ES-I3 (cell line): ENCODE data around the gene RBM23.
"Not testable (repeated sequence)": the region's sequence is repeated elsewhere in the genome, so short reads cannot be mapped to it uniquely, and the experiment has no call there.

Source experiments
- H3K36me3 ChIP-seq: 2 replicates; pipeline ENCODE4 v1.6.1; 2013; ENCODE audit warnings: mild to moderate bottlenecking, low read length, control low read depth, moderate library complexity; ENCODE audit not compliant: insufficient read depth
- H3K4me1 ChIP-seq: 2 replicates; pipeline ENCODE4 v1.6.1; 2013; ENCODE audit warnings: mild to moderate bottlenecking, control low read depth, low read length; ENCODE audit not compliant: insufficient read depth
- H3K9ac ChIP-seq: 2 replicates; pipeline ENCODE4 v1.6.1; 2013; ENCODE audit warnings: low read depth, mild to moderate bottlenecking, low read length, moderate library complexity
- H3K9me3 ChIP-seq: 2 replicates; pipeline ENCODE4 v1.6.1; 2013; ENCODE audit warnings: mild to moderate bottlenecking, low read length, moderate library complexity; ENCODE audit not compliant: control insufficient read depth, insufficient read depth

RBM23 gene

DNA sequence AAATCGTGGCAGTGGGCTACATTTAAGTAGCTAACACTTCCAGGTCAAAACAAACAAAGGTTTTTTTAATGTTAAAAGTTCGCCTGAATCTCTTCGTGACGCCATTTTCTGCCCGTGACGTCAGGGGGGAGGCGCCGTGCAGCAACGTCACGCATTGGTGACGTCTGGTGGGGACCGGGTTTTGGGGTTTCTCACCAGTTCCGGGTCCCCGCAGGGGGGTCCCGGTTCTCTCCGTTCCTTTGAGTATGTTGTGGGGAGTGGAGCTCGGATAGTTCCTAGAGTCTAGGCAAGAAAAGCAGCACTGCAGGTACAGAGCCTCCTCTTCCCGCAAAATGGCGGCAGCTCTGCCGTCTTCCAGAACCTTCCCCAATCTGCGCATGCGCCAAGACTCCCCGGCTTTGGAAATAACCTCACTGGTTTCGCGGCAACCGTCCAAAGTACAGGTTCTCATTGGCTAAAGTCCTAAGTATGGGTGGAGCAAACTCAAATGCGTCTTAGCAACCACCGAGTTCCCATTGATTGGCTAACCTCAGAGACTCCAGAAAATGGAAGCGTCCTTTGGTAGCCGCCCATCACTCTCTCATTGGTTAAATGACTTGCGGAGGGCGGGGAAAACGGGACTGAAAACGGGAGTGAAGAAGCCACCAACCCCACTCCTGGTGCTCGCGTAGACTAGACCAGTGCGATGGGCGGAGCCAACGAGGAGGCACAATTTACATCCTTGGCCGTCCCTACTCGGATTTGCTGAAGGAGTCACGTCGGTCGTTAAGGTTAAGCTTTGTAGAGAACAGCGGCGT is at the start of gene RBM23:
Gene RBM23, minus strand, starts transcription at position 346 of the 797 bp plus-strand sequence.
- Histone ChIP-seq H3K9ac (peak within 1 kb of the TSS; percentile 76), H3K36me3 (peaks cover 8% of the 10 kb centered on the region; the same call in 1 of the 2 replicates), H3K4me1 (peaks cover 9% of the 10 kb centered on the region; the same call in 1 of the 2 replicates), H3K9me3 (no peaks in the 10 kb centered on the region)

DNA sequence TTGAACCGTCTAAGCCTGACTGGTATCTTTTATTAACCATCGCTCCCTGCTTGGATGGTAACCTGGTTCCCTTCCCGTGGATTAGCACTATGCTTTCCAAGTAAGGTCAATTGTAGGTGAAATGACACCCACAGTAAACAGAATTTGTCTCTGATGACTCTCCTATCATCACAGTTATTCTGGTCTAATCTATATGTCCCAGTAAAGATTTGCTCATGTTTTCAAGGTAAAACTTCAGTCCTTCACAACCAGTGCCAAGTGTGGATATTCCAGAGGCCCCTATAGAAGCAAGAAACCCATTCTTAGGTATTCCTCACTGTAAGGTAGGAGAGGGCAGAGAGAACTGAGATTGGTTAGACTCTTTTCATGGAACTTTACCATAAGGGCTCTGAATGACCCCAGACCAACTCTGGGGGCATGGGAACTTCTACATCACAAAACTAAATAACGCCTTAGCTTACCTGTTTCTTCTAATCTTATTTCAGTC is 47.9 kb upstream of the RBM23 start:
- no peaks in the 10 kb centered on the region for H3K36me3 ChIP-seq
- H3K4me1 ChIP-seq = no peaks in the 10 kb centered on the region
- no peaks in the 10 kb centered on the region for H3K9me3 ChIP-seq
- H3K9ac ChIP-seq = no peak overlapping the region

DNA sequence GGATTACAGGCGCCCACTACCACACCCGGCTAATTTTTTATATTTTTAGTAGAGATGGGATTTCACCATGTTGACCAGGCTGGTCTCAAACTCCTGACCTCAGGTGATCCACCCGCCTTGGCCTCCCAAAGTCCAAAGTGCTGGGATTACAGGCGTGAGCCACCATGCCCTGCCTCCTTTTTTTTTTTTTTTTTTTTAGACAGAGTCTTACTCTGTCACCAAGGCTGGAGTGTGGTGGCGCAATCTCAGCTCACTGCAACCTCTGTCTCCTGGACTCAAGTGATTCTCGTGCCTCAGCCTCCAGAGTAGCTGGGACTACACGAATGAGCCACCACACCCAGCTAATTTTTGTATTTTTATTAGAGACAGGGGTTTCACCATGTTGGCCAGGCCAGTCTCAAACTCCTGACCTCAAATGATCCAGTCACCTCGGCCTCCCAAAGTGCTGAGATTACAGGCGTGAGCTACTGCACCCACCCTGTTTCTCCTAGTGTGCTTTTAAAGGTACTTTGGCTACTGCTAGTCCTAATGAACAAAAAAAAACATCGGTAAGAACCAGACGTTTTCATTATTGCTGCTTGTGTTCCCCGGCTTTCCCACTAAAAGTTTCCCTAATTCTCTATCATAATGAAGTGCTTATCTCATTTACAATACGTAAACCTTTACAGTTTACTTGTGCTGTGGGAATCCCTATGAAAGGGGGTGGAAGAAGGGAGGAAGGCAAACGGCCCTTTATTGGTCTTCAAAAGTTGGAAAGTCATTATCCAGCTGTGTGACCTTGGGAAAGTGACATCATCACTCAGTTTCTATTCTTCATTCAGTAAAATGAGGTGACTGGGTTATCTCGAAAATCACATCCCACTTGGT is 47.2 kb upstream of the RBM23 start:
- not testable (repeated sequence) for H3K36me3 ChIP-seq, H3K4me1 ChIP-seq, H3K9ac ChIP-seq, H3K9me3 ChIP-seq

DNA sequence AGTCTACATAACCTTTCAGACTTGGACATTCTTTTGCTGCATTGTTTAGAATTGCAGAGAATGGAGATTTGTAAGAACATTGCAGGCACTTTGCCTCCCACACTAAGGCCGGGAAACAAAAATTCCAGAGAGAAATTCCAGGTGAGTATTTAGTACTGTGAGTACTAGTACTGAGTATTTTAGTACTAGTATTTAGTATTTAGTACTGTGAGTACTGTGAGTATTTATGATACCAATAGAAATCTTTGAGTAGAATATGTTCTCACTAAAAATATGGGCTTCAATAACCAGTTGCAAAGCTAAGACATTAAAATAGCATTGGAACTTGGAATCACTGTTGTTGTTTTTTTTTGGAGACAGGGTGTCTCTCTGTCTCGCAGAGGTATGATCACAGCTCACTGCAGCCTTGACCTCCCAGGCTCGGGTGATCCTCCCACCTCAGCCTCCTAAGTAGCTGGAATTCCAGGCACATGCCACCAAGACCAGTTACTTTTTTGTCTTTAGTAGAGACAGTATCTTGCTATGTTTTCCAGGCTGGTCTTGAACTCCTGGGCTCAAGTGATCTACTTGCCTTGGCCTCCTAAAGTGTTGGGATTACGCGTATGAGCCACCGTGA is 43.2 kb upstream of the RBM23 start:
- Histone ChIP-seq H3K4me1 (no peaks in the 10 kb centered on the region), H3K36me3 (no peaks in the 10 kb centered on the region), H3K9ac (no peak overlapping the region), H3K9me3 (no peaks in the 10 kb centered on the region)

DNA sequence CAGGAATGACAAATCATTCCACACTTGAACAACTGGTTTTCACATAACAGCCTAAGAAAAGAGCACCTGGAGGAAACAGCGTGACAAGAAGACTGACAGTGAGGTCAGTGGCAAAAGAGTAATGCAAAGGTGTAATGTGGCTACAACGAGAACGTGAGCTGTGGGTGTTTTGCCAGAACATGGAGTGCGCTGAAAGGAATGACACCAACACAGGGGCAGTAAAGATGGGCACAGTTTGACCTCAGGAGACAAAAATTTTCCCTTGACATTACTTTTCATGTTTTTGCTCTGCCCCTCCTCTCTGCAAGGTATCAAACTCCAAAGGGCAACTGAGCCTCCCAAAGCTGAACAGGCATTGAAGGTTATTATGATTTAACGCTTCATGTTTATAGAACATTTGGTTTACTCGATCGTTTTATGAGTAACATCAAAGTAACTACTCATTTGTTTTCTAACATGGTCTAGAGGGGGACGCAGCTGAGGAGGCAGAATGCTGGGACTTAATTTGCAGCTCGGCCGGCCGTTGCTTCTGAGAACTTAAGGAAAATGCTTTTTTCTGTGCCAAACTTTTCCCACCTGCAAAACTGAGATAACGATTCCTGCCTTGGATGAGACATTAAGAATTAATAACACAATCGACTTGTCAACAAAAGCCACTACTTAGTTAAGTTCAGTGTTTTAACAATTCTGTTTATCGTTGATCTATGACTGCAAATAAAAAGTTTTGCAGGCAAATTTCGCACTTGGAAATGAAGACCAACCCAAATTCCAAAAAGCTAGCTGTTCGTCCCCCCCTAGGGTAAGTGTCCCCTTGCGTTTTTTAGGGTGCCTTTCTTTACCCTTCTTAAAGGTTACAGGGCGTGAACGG is 37.0 kb upstream of the RBM23 start:
- no peaks in the 10 kb centered on the region for H3K4me1 ChIP-seq
- peaks cover 10% of the 10 kb centered on the region; the same call in 1 of the 2 replicates for H3K36me3 ChIP-seq
- no peaks in the 10 kb centered on the region for H3K9me3 ChIP-seq
- peak overlapping the region; percentile 93 for H3K9ac ChIP-seq

DNA sequence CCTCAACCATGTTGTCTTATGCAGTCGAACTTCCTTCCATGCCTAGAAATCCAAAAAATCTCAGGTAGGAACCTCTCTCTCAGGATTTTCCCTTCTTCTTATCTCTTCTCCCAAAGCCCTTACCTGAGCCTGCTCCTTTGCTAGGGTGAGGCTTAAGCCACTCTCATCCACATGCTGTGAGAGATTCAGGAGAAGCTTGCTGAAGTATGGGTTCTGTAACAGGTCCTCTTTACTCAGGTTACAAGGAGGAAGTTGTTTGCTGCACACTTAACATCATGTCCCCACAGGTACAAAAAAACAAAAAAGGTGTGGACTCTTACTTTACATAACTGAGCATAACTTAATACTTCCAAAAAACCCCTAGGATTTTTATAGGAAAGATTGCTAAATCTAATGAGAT is 33.5 kb upstream of the RBM23 start:
- Histone ChIP-seq H3K9me3 (no peaks in the 10 kb centered on the region), H3K36me3 (peaks cover 17% of the 10 kb centered on the region; the same call in 1 of the 2 replicates), H3K4me1 (no peaks in the 10 kb centered on the region), H3K9ac (no peak overlapping the region)

DNA sequence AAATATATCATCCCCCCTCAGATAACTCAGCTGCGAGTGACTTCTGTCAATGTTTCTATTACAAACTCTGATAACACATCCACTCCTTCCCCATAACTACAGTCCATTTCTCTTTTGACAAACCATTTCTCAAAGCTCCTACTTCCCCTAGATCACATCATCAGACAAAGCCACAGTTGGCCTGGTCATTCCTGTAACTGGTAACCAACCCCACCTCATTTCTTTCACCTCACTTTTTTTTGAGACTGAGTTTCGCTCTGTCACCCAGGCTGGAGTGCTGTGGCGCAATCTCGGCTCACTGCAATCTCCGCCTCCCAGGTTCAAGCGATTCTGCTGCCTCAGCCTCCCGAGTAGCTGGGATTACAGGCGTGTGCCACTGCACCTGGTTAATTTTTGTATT is 32.8 kb upstream of the RBM23 start:
- peaks cover 17% of the 10 kb centered on the region; the same call in 1 of the 2 replicates for H3K36me3 ChIP-seq
- H3K4me1 ChIP-seq, H3K9ac ChIP-seq, H3K9me3 ChIP-seq: not testable (repeated sequence)

DNA sequence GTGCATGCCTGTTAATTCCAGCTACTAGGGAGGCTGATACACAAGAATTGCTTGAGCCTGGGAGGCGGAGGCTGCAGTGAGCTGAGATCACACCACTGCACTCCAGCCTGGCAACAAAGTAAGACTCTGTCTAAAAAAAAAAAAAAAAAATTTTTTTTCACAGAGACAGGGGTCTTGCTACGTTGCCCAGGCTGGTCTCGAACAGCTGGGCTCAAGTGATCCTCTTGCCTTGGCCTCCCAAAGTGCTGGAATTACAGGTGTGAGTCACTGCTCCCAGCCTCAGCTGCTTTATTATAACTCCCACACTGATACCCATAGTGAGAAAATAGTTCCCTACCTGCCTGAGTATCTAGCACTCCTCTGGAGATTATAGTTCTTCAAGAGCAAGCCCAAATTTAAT is 26.7 kb upstream of the RBM23 start:
- no peaks in the 10 kb centered on the region for H3K9me3 ChIP-seq
- peaks cover 7% of the 10 kb centered on the region; the same call in 1 of the 2 replicates for H3K36me3 ChIP-seq
- no peaks in the 10 kb centered on the region for H3K4me1 ChIP-seq
- no peak overlapping the region for H3K9ac ChIP-seq

DNA sequence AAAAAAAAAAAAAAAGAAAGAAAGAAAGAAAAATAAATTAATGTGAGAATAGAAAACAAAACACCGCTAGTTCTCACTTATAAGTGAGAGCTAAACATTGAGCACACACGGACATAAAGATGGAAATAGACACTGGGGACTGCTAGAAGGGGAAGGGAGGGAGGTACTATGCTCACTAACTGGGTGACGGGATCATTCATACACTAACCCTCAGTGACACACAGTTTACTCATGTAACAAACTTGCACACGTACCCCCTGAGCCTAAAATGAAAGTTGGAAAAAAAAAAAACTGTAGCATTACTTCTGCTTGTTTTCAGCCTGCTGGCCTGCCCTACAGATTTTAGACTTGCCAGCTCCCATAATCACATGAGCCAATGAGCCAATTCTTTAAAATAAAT is 20.7 kb upstream of the RBM23 start:
- H3K36me3 ChIP-seq = no peaks in the 10 kb centered on the region
- no peaks in the 10 kb centered on the region for H3K9me3 ChIP-seq
- H3K9ac ChIP-seq = no peak overlapping the region
- no peaks in the 10 kb centered on the region for H3K4me1 ChIP-seq

DNA sequence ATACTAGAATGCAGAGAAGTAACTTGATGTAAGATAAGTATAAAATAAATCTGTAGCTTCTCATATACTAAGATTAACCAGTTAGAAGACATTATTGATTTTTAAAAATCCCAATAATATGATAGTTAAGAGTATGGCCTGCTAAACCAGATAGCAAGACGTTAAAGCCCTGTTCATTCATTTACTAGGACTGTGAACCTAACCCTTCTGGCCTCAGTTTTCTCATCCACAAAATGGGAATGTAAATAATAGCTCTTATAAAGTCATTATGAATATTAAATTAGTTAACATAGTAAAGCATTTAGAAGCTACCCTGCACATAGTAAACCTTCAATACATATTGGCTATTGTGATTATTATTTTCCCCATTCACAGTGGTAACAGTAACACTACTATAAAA is 16.2 kb upstream of the RBM23 start:
- Histone ChIP-seq H3K9ac (no peak overlapping the region), H3K4me1 (no peaks in the 10 kb centered on the region), H3K9me3 (no peaks in the 10 kb centered on the region), H3K36me3 (no peaks in the 10 kb centered on the region)

DNA sequence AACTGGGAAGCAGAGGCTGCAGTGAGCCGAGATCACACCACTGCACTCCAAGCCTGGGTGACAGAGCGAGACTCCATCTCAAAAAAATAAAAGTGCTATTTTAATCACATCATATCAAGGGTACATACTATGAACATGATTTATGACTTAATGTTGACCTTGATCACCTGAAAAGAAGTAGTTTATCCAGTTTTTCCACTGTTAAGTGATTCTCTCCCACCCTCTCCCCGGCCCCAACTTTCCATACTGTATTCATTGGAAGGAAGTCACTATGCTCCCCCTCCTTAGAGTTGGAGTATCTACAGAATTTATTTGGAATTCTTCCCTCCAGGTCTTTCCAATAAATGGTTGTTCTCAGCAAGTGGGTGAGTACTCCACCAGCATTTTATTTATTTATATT is 13.2 kb upstream of the RBM23 start:
- no peaks in the 10 kb centered on the region for H3K36me3 ChIP-seq
- no peak overlapping the region for H3K9ac ChIP-seq
- no peaks in the 10 kb centered on the region for H3K9me3 ChIP-seq
- peaks cover 8% of the 10 kb centered on the region for H3K4me1 ChIP-seq

DNA sequence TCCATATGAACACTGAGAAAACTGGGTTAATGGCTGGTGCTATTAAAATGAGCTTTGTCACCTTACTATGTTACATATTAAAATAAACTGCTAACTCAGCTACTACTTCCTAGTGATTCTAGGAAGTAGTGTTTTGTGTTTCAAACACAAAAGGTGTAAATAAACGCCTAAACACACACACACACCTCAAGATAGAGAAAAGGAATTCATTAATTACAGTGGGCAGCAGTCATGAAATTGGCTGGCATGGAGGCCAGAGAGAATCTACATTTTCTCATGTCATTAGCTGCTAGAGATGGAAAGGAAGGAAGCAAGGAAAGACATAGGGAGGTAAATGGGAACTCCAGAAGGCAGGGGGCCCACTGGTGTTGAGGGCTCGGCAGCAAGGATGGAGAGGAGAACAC is 11.0 kb upstream of the RBM23 start:
- Histone ChIP-seq H3K9ac (peak overlapping the region; percentile 75), H3K36me3 (peaks cover 14% of the 10 kb centered on the region; the same call in 1 of the 2 replicates), H3K4me1 (peaks cover 8% of the 10 kb centered on the region), H3K9me3 (no peaks in the 10 kb centered on the region)

DNA sequence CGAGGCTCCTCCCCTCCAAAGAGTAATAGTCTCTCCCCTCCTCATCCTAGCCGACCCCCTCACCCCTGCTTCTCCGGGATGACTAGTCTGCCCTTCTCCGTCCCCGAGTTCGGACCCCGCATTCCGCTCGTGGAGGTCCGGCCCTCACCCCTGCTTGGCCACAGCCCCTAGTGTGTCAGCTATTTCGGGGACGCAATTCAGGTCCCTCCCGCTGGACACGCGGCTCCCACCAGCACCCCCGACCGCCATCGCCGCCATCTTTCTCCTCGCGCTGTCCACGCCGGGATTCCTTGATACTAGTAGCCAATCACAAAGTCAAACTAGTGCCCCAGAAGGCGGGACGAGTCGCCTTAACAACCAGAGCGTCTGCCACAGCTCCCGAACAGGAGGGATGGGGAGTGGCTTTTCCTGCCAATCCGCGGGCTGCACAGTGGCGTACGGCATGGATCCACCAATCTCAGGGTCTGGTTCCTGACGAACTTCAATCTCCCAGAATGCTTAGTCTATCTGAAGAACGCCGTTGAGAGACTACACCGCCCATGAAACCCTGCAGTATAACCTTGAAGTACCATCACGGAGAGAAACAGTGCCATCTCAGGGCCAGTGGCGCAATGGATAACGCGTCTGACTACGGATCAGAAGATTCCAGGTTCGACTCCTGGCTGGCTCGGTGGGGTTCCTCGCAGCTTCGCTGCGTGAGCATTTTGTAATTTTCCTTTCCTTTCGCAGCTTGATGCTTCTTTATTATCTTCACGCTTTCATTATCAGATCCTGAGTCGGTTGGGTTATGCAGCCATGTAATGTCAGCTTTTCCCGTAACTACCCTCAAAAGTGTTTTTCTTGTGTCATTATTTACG is 10.4 kb upstream of the RBM23 start, which contains the start of gene PRMT5:
Gene PRMT5, minus strand, starts transcription at position 273 of the 857 bp plus-strand sequence. Its CDS starts 15 bp downstream, at position 258.
- peaks cover 8% of the 10 kb centered on the region for H3K4me1 ChIP-seq
- H3K36me3 ChIP-seq = peaks cover 20% of the 10 kb centered on the region
- no peaks in the 10 kb centered on the region for H3K9me3 ChIP-seq
- H3K9ac ChIP-seq = peak within 1 kb of the TSS; percentile 83
